Osteoblast (primary cell): ENCODE results near the gene CHD6. TPM values are rescaled to one million over a fixed set of nuclear protein-coding genes. Genes with fewer than 3 reads are reported as not detected.
A peak's percentile ranks its signal among the peaks of the same experiment; 100 is the strongest.

Source experiments
- DNase-seq: peaks from one replicate; pipeline ENCODE4 v3.0.0; 2011; ENCODE audit warnings: low spot score, mixed read lengths; ENCODE audit not compliant: insufficient read length; ENCODE audit errors: missing footprints
- H2AFZ ChIP-seq: 2 replicates; pipeline ENCODE4 v1.6.0; 2011; ENCODE audit warnings: mild to moderate bottlenecking, low read length
- H3K27ac ChIP-seq: 2 replicates; pipeline ENCODE4 v1.5.1; 2011; ENCODE audit warnings: mild to moderate bottlenecking, low read depth, low read length, moderate library complexity
- H3K27me3 ChIP-seq: 2 replicates; pipeline ENCODE4 v1.6.0; 2012; ENCODE audit warnings: mild to moderate bottlenecking, control low read depth, inconsistent platforms, low read length, moderate library complexity; ENCODE audit not compliant: insufficient read depth
- H3K36me3 ChIP-seq: 2 replicates; pipeline ENCODE4 v1.5.1; 2011; ENCODE audit warnings: mild to moderate bottlenecking, low read length, control low read depth, moderate library complexity; ENCODE audit not compliant: insufficient read depth
- H3K4me1 ChIP-seq: 2 replicates; pipeline ENCODE4 v1.5.1; 2011; ENCODE audit warnings: mild to moderate bottlenecking, low read length, control low read depth, moderate library complexity; ENCODE audit not compliant: insufficient read depth
- H3K4me2 ChIP-seq: 2 replicates; pipeline ENCODE4 v1.6.0; 2011; ENCODE audit warnings: mild to moderate bottlenecking, low read length; ENCODE audit not compliant: insufficient read depth
- H3K4me3 ChIP-seq: fragments of 200-600 bp; sonication (generic); 3 replicates; pipeline ENCODE4 v1.5.1; 2012; ENCODE audit warnings: mild to moderate bottlenecking, low read length, inconsistent platforms; ENCODE audit not compliant: insufficient read depth
- H3K79me2 ChIP-seq: 2 replicates; pipeline ENCODE4 v1.6.0; 2012; ENCODE audit warnings: mild to moderate bottlenecking, low read length, control low read depth, inconsistent platforms; ENCODE audit not compliant: insufficient read depth
- H3K9me3 ChIP-seq: 2 replicates; pipeline ENCODE4 v1.5.1; 2011; ENCODE audit warnings: low read depth, low read length, control low read depth
- H4K20me1 ChIP-seq: 2 replicates; pipeline ENCODE4 v1.6.0; 2012; ENCODE audit warnings: mild to moderate bottlenecking, low read length, control low read depth; ENCODE audit not compliant: insufficient read depth
- CTCF ChIP-seq: IDR thresholded peaks from 2 replicates; pipeline ENCODE4 v1.5.1; 2011; ENCODE audit warnings: mild to moderate bottlenecking, low read depth, low read length, moderate library complexity; ENCODE audit errors: extremely low read depth
- total RNA-seq: library from RNA; depleted of rRNA; stranded (reverse); fragments of >200 nt; gene quantifications from 2 replicates; pipeline ENCODE4 v1.2.3, GENCODE V29; 2012

The CHD6 gene
- total RNA-seq, 1 donor, result 32.2 TPM

- no peak overlapping the region for H3K4me3 ChIP-seq
- no peaks in the 10 kb centered on the region for H3K27me3 ChIP-seq
- H3K36me3 ChIP-seq, result peaks cover 4% of the 10 kb centered on the region
- no peaks in the 10 kb centered on the region for H3K9me3 ChIP-seq
- peaks cover 9% of the 10 kb centered on the region for H4K20me1 ChIP-seq
- no peak overlapping the region for H3K27ac ChIP-seq
- no peak for DNase-seq
- no peak overlapping the region for H3K4me2 ChIP-seq
- no peak for TF ChIP-seq CTCF
- no peak overlapping the region for H2AFZ ChIP-seq
- H3K4me1 ChIP-seq, result peaks cover 8% of the 10 kb centered on the region
- peaks cover 9% of the 10 kb centered on the region for H3K79me2 ChIP-seq
Measured at GRCh38 chr20:41512624-41513023, 105.6 kb downstream of the CHD6 start.

- Histone ChIP-seq H3K4me3 (no peak overlapping the region), H3K4me1 (peaks cover 8% of the 10 kb centered on the region), H3K9me3 (no peaks in the 10 kb centered on the region), H3K27me3 (no peaks in the 10 kb centered on the region), H3K79me2 (peaks cover 3% of the 10 kb centered on the region), H4K20me1 (peaks cover 5% of the 10 kb centered on the region), H2AFZ (no peak overlapping the region), H3K27ac (no peak overlapping the region), H3K4me2 (no peak overlapping the region), H3K36me3 (peaks cover 4% of the 10 kb centered on the region)
- no peak for TF ChIP-seq CTCF
- DNase-seq, result no peak
Measured at GRCh38 chr20:41510847-41511450, 107.2 kb downstream of the CHD6 start.

- H3K9me3 ChIP-seq, result no peaks in the 10 kb centered on the region
- H3K79me2 ChIP-seq, result peaks cover under 1% of the 10 kb centered on the region
- no peak overlapping the region for H2AFZ ChIP-seq
- H4K20me1 ChIP-seq, result peaks cover 1% of the 10 kb centered on the region
- H3K4me1 ChIP-seq, result peaks cover 8% of the 10 kb centered on the region
- no peak overlapping the region for H3K27ac ChIP-seq
- no peak overlapping the region for H3K4me3 ChIP-seq
- no peak for TF ChIP-seq CTCF
- DNase-seq, result peak; percentile 9
- H3K36me3 ChIP-seq, result peaks cover 4% of the 10 kb centered on the region
- H3K4me2 ChIP-seq, result peak overlapping the region; percentile 15
- H3K27me3 ChIP-seq, result no peaks in the 10 kb centered on the region
Measured at GRCh38 chr20:41510224-41510623, 108.0 kb downstream of the CHD6 start.

- Histone ChIP-seq H2AFZ (no peak overlapping the region), H3K36me3 (peaks cover 4% of the 10 kb centered on the region), H3K27ac (no peak overlapping the region), H3K79me2 (no peaks in the 10 kb centered on the region), H3K27me3 (no peaks in the 10 kb centered on the region), H3K4me3 (no peak overlapping the region), H4K20me1 (no peaks in the 10 kb centered on the region), H3K4me1 (peaks cover 8% of the 10 kb centered on the region), H3K4me2 (peak overlapping the region; percentile 15), H3K9me3 (no peaks in the 10 kb centered on the region)
- peak; percentile 38 for DNase-seq
- no peak for TF ChIP-seq CTCF
Measured at GRCh38 chr20:41509316-41510200, 108.6 kb downstream of the CHD6 start.
